HEK293 (cell line): ENCODE measurements around the gene HSF5.

ENCODE experiments used
- SCRT2 ChIP-seq: fragments of 450-650 bp; formaldehyde crosslinking; IDR thresholded peaks from 2 replicates; pipeline ENCODE4 v1.5.1; 2016; ENCODE audit warnings: missing biosample characterization, missing genetic modification characterization
- YY1 ChIP-seq: fragments of 450-650 bp; formaldehyde crosslinking; IDR thresholded peaks from 2 replicates; pipeline ENCODE4 v1.5.1; 2018; ENCODE audit warnings: missing biosample characterization, missing genetic modification characterization
- ZBTB21 ChIP-seq: fragments of 450-650 bp; formaldehyde crosslinking; IDR thresholded peaks from 2 replicates; pipeline ENCODE4 v1.5.1; 2017; ENCODE audit warnings: missing biosample characterization, missing genetic modification characterization
- ZNF274 ChIP-seq, 2 experiments: fragments of 200-500 bp in 1 of 2; fragments of 450-650 bp in 1 of 2; sonication (Bioruptor generic) in 1 of 2; formaldehyde crosslinking in 1 of 2; IDR thresholded peaks; 2 replicates each; pipeline versions ENCODE4 v1.5.1 to v1.6.1; 2014 to 2016; ENCODE audit warnings: borderline replicate concordance in 1 of 2, inconsistent platforms in 1 of 2, low read length in 1 of 2, missing biosample characterization in 1 of 2, missing genetic modification characterization in 1 of 2
- ZNF324 ChIP-seq: fragments of 450-650 bp; formaldehyde crosslinking; IDR thresholded peaks from 2 replicates; pipeline ENCODE4 v1.5.1; 2016; ENCODE audit warnings: missing biosample characterization, missing genetic modification characterization
- TF ChIP-seq, protein P1 (sequence below): fragments of 450-650 bp; formaldehyde crosslinking; IDR thresholded peaks from 2 replicates; pipeline ENCODE4 v1.5.1; 2016; ENCODE audit warnings: missing biosample characterization, missing genetic modification characterization, low read depth
- TF ChIP-seq, protein P2 (sequence below): fragments of 450-650 bp; formaldehyde crosslinking; IDR thresholded peaks from 2 replicates; pipeline ENCODE4 v1.5.1; 2016; ENCODE audit warnings: missing biosample characterization, missing genetic modification characterization
- TF ChIP-seq, protein P3 (sequence below): sonication (generic); formaldehyde crosslinking; IDR thresholded peaks from 2 replicates; pipeline ENCODE4 v1.8.1; 2022; ENCODE audit warnings: mild to moderate bottlenecking, moderate library complexity, missing genetic modification reagents
- TF ChIP-seq, protein P4 (sequence below): fragments of 450-650 bp; formaldehyde crosslinking; conservative IDR thresholded peaks from 2 replicates; pipeline ENCODE4 v1.5.1; 2016; ENCODE audit warnings: low read depth, missing biosample characterization, missing genetic modification characterization

DNA sequence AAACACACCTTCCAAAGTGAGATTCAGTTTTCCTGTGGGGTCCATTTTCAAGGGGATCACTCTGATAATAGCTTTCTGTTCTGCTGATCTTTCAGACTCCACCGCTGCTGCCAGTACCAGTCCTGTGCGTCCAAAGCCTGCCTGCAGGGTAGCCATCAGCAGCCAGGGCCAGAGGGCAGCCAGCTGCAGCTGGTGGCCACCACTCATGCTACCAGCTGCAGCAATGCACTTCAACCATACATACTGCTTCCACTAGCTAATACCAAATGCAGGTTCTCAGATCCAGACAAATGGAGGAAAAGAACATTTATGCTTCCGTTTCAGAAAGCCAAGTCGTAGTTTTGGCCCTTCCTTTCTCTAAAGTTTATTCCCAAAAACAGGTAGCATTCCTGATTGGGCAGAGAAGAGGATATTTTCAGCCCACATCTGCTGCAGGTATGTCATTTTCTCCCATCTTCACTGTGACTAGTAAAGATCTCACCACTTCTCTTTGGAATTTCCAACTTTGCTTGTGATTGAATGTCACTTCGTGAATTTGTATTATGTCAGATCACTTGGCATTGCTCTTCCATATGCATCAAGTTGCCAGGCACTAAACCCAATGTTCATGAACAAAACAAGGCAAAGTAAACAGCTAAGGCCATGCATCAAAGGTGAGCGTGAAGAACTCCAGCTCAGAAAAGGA, 72.7 kb downstream of the HSF5 start:
- peak; percentile 70 for TF ChIP-seq SCRT2 (tag by site-specific recombination)
- TF ChIP-seq, protein P1, sequence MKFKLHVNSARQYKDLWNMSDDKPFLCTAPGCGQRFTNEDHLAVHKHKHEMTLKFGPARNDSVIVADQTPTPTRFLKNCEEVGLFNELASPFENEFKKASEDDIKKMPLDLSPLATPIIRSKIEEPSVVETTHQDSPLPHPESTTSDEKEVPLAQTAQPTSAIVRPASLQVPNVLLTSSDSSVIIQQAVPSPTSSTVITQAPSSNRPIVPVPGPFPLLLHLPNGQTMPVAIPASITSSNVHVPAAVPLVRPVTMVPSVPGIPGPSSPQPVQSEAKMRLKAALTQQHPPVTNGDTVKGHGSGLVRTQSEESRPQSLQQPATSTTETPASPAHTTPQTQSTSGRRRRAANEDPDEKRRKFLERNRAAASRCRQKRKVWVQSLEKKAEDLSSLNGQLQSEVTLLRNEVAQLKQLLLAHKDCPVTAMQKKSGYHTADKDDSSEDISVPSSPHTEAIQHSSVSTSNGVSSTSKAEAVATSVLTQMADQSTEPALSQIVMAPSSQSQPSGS (tag by site-specific recombination) = no peak
- TF ChIP-seq ZNF324 (tag by site-specific recombination) = no peak
- TF ChIP-seq, protein P2, sequence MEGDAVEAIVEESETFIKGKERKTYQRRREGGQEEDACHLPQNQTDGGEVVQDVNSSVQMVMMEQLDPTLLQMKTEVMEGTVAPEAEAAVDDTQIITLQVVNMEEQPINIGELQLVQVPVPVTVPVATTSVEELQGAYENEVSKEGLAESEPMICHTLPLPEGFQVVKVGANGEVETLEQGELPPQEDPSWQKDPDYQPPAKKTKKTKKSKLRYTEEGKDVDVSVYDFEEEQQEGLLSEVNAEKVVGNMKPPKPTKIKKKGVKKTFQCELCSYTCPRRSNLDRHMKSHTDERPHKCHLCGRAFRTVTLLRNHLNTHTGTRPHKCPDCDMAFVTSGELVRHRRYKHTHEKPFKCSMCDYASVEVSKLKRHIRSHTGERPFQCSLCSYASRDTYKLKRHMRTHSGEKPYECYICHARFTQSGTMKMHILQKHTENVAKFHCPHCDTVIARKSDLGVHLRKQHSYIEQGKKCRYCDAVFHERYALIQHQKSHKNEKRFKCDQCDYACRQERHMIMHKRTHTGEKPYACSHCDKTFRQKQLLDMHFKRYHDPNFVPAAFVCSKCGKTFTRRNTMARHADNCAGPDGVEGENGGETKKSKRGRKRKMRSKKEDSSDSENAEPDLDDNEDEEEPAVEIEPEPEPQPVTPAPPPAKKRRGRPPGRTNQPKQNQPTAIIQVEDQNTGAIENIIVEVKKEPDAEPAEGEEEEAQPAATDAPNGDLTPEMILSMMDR (tag by site-specific recombination) = peak; percentile 35; the same call in 1 of the 2 replicates
- no peak for TF ChIP-seq ZBTB21 (tag by site-specific recombination)
- no peak for TF ChIP-seq YY1 (tag by site-specific recombination)
- TF ChIP-seq, protein P3, sequence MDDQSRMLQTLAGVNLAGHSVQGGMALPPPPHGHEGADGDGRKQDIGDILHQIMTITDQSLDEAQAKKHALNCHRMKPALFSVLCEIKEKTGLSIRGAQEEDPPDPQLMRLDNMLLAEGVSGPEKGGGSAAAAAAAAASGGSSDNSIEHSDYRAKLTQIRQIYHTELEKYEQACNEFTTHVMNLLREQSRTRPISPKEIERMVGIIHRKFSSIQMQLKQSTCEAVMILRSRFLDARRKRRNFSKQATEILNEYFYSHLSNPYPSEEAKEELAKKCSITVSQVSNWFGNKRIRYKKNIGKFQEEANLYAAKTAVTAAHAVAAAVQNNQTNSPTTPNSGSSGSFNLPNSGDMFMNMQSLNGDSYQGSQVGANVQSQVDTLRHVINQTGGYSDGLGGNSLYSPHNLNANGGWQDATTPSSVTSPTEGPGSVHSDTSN (CRISPR knock-in tag) = no peak
- TF ChIP-seq, protein P4, sequence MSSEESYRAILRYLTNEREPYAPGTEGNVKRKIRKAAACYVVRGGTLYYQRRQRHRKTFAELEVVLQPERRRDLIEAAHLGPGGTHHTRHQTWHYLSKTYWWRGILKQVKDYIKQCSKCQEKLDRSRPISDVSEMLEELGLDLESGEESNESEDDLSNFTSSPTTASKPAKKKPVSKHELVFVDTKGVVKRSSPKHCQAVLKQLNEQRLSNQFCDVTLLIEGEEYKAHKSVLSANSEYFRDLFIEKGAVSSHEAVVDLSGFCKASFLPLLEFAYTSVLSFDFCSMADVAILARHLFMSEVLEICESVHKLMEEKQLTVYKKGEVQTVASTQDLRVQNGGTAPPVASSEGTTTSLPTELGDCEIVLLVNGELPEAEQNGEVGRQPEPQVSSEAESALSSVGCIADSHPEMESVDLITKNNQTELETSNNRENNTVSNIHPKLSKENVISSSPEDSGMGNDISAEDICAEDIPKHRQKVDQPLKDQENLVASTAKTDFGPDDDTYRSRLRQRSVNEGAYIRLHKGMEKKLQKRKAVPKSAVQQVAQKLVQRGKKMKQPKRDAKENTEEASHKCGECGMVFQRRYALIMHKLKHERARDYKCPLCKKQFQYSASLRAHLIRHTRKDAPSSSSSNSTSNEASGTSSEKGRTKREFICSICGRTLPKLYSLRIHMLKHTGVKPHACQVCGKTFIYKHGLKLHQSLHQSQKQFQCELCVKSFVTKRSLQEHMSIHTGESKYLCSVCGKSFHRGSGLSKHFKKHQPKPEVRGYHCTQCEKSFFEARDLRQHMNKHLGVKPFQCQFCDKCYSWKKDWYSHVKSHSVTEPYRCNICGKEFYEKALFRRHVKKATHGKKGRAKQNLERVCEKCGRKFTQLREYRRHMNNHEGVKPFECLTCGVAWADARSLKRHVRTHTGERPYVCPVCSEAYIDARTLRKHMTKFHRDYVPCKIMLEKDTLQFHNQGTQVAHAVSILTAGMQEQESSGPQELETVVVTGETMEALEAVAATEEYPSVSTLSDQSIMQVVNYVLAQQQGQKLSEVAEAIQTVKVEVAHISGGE = no peak
- no peak for TF ChIP-seq ZNF274 (IDR thresholded peaks at IDR 0.05; ENCODE audit: low read length)
- no peak for TF ChIP-seq ZNF274 (tag by site-specific recombination; IDR thresholded peaks at IDR 0.05; ENCODE audit: borderline replicate concordance)
